AG09309 (cell line): Measurements from ENCODE around the gene PCK1.

Experiments
- DNase-seq: peaks from one replicate; pipeline ENCODE4 v3.0.0-alpha.2; 2010; ENCODE audit warnings: low read depth
- H3K4me3 ChIP-seq: 2 replicates; pipeline ENCODE4 v1.5.1; 2011; ENCODE audit warnings: mild to moderate bottlenecking, low read depth, low read length, moderate library complexity; ENCODE audit not compliant: control insufficient read depth
- CTCF ChIP-seq: IDR thresholded peaks from 2 replicates; pipeline ENCODE4 v1.5.1; 2011; ENCODE audit warnings: mild to moderate bottlenecking, low read depth, low read length, inconsistent platforms; ENCODE audit not compliant: insufficient read depth, control insufficient read depth; ENCODE audit errors: missing control alignments

PCK1 gene

GRCh38 chr20:57536120-57536708 is 24.7 kb upstream of the PCK1 start:
- no peak for DNase-seq
- no peak overlapping the region for H3K4me3 ChIP-seq
- no peak for TF ChIP-seq CTCF

GRCh38 chr20:57536771-57537724 is 23.9 kb upstream of the PCK1 start:
- no peak for TF ChIP-seq CTCF
- no peak for DNase-seq
- no peak overlapping the region for H3K4me3 ChIP-seq

- DNase-seq, result no peak
- H3K4me3 ChIP-seq, result no peak overlapping the region
- TF ChIP-seq CTCF, result no peak
These were observed 23.1 kb upstream of the PCK1 start for GRCh38 chr20:57537822-57538221.

- DNase-seq, result no peak
- TF ChIP-seq CTCF, result no peak
- no peak overlapping the region for H3K4me3 ChIP-seq
These were observed 21.0 kb upstream of the PCK1 start for GRCh38 chr20:57539889-57540288.

- no peak for TF ChIP-seq CTCF
- no peak overlapping the region for H3K4me3 ChIP-seq
- no peak for DNase-seq
These were observed 19.9 kb upstream of the PCK1 start for GRCh38 chr20:57540890-57541580.

GRCh38 chr20:57543754-57544153 is 17.2 kb upstream of the PCK1 start:
- DNase-seq, result no peak
- no peak for TF ChIP-seq CTCF
- no peak overlapping the region for H3K4me3 ChIP-seq
